ENCODE data around the gene EGFL7.

GRCh38 chr9:136676920-136677686 lies 14.4 kb downstream of the EGFL7 start:
- TF ChIP-seq POLR2A (IDR thresholded peaks at IDR 0.05) = no peak
- TF ChIP-seq, protein P1, sequence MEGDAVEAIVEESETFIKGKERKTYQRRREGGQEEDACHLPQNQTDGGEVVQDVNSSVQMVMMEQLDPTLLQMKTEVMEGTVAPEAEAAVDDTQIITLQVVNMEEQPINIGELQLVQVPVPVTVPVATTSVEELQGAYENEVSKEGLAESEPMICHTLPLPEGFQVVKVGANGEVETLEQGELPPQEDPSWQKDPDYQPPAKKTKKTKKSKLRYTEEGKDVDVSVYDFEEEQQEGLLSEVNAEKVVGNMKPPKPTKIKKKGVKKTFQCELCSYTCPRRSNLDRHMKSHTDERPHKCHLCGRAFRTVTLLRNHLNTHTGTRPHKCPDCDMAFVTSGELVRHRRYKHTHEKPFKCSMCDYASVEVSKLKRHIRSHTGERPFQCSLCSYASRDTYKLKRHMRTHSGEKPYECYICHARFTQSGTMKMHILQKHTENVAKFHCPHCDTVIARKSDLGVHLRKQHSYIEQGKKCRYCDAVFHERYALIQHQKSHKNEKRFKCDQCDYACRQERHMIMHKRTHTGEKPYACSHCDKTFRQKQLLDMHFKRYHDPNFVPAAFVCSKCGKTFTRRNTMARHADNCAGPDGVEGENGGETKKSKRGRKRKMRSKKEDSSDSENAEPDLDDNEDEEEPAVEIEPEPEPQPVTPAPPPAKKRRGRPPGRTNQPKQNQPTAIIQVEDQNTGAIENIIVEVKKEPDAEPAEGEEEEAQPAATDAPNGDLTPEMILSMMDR (IDR thresholded peaks at IDR 0.05) = no peak
- no peak for TF ChIP-seq EP300 (IDR thresholded peaks at IDR 0.05)

All from ovary (tissue), 3 donors.